Stimulated activated CD4-positive, alpha-beta T cell treated with anti-CD3 and anti-CD28 coated beads, Interleukin-12 subunit alpha, Interleukin-12 subunit beta, amount 100 ng/mL, for 24 hours (primary cell): ENCODE results near the gene MAP7D2.
"Not testable (repeated sequence)": the region's sequence is repeated elsewhere in the genome, so short reads cannot be mapped to it uniquely, and the experiment has no call there.

Source experiments
- DNase-seq, 2 experiments: peaks; one replicate each; pipeline ENCODE4 v3.0.0-alpha.2; 2020; ENCODE audit warnings: low read depth in 2 of 2

Gene MAP7D2

GRCh38 chrX:20116577-20117240 lies at the start of gene MAP7D2:
TSS of gene MAP7D2 (minus strand) at chrX:20116907. CDS start at chrX:20116879, 28 bp downstream.
- DNase-seq: no peak

- not testable (repeated sequence) for DNase-seq
These were observed 45.8 kb upstream of the MAP7D2 start for GRCh38 chrX:20162516-20162915.

DNA sequence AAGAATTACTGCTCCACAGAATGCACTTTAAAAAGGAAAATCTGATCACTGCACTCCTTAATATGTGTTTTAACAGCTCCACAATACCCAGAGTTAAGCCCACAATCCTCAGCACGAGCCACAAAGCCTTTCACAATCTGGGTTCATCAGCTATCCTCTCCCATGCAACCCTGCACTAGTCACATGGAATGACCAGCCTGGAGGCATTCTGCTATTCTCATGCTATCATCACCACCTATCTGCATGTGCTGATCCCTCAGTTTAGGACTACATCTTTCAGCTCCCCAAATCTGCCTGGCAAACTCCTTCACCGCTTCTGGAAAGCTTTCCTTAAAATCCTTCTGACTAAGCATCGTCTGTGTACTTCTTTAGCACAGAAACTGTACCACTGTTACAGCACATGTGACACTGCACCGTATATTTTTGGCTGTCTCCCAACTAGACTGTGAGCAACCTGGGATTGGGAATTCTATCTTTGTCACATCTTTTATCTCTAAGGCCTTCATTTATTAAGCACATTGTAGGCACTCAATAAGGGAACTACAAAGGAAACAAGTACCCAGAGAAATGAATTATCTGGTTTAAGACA lies 43.2 kb upstream of the MAP7D2 start:
- no peak for DNase-seq

DNA sequence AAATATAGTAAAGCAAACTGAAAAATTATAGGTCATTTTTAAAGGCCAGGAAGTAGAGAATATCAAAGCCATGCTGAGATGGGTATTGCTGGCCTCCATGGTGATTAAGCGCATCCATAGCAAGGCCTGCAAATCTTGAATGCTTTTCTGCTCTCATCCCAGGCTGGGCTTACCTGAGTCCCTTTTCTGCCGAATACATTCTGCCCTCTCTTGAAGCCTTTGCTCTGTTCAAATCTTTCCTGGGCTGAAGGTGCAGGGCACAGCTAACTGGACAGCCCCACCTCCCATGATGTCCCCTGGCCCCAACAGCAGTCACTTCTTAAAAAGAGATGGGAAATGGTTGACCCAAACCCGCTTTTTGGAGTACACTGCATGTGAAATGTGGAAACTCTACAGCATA lies 35.0 kb upstream of the MAP7D2 start:
- no peak for DNase-seq

GRCh38 chrX:20149326-20149725 lies 32.6 kb upstream of the MAP7D2 start:
- no peak for DNase-seq

DNA sequence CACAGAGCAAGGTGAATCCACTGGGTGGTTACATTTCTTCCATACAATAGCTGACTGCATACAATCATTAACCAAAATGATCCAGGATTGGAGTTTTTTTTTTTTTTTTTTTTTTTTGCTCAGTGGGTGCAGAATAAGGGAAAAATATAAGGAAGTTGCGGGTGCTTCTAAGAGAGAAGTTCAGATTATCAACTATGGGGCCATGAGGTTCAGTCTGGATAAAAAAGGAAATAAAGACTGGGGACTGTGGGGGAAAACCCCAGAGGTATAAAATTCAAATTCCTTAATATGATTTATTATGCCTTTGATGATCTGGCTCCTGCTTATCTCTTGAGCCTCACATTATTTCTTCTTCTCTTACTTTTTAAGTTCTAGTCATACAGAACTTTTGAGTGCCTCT lies 30.9 kb upstream of the MAP7D2 start:
- no peak for DNase-seq

- no peak for DNase-seq
These were observed 27.8 kb upstream of the MAP7D2 start for GRCh38 chrX:20144491-20144890.

GRCh38 chrX:20143561-20143960 lies 26.9 kb upstream of the MAP7D2 start:
- DNase-seq: no peak

GRCh38 chrX:20143111-20143510 lies 26.4 kb upstream of the MAP7D2 start:
- DNase-seq: no peak

DNA sequence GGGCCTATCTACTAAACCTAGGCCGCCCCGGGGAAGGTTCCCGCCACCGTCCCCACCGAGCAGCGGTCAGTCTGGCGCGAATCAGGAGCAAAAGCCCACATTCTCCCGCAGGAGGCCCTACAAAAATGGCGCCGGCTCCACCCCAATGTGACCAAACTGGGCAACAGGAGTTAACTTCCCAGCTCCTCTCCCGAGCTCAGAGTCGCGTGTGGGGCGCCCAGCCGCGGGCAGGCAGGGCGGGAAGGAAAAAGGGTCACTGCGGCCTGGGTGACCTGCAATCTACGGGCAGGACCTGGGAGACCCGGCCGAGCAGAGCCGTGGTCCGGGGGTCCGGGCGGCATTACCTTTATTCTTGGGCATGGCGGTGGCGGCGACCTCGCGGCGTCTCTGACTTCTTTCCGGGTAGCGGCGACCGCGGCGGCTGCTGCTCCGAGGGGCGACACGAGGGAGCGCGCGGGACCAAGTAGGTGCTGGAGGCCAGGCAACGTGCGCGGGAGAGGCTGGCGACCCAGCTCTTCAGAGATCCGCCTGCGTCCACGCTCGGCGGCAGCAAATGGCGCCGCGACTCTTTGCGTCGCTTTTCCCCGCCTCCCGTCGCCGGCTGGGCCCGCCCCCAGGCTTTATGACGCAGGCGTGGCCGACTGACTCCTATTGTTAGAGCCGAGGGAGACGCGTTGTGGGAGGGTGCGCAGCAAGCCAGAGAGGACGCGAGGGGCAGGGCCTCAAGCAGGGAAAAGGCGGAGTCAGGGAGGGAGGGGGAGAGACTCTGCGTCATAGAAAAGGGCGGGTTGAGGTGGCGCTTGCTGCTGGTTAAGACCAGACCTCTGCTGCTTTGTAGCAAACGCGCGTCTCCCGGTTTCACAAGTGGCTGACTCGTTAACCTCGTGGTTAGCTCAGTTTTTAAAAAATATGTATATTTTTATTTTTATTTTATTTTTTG lies 24.8 kb upstream of the MAP7D2 start, which contains the start of gene EIF1AX:
Gene EIF1AX (minus strand): TSS at position 558 of the 940 bp plus-strand sequence. CDS start 198 bp downstream, at position 360.
- DNase-seq: peak; percentile 87 to 90

GRCh38 chrX:20140420-20140819 lies 23.7 kb upstream of the MAP7D2 start:
- no peak for DNase-seq

DNA sequence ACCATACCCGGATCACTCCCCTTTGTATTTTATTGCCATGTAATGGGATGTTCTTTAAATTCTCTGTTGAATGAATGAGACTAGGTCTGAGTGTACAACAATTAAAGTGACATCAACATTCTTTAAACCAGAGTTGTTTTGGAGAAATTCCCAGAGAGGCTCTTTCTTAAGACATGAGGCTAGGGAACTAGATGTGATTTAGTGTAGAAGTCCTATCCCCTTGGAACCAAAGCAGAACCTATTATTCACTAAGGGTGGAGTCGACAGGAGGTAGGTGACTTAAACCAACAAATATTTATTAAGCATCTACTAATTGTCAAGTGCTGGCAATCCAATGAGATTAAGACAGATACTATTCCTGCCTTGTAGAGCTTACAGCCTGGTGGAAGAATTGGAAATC lies 23.3 kb upstream of the MAP7D2 start:
- DNase-seq: no peak

DNA sequence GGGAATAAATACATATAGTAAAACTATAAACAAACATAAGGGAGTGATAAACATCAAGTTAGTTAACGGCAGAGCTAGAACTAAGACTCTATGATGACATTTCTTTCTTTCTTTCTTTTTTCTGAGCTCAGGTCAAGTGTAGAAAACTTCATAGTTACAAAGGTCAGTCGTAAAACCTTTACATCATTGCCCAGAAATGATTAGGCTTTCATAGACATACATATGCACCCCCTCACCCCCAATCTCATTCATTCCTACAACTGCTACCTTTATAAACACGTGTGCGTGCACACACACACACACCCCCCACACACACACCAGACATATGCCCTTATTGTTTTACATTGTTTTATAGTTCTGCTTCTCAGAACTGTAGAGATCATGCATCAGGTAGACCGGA lies 19.2 kb upstream of the MAP7D2 start:
- DNase-seq: no peak

GRCh38 chrX:20132666-20133065 lies 16.0 kb upstream of the MAP7D2 start:
- DNase-seq: no peak

GRCh38 chrX:20130357-20130756 lies 13.7 kb upstream of the MAP7D2 start:
- DNase-seq: no peak

GRCh38 chrX:20129547-20129946 lies 12.8 kb upstream of the MAP7D2 start:
- DNase-seq: no peak

GRCh38 chrX:20128670-20129069 lies 12.0 kb upstream of the MAP7D2 start:
- no peak for DNase-seq

DNA sequence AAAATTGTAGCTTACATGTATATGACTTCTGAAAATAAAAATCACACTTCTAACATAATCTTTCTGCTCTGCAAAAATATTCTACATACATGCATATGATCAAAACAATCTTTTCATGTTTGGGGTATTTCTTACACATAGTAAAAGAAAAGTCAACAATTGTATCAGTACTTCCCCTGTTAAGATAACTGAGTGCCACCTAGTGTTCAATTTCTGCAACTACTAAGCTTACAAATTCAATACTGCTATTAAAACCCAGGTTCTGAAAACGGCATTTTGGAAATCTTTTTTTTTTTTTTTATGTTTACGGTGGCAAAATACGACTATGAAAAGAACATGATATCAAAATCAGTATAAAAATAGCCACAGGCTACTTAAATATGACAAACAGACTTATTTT lies 10.7 kb upstream of the MAP7D2 start:
- DNase-seq: not testable (repeated sequence)

GRCh38 chrX:20126833-20127232 lies 10.1 kb upstream of the MAP7D2 start:
- not testable (repeated sequence) for DNase-seq

DNA sequence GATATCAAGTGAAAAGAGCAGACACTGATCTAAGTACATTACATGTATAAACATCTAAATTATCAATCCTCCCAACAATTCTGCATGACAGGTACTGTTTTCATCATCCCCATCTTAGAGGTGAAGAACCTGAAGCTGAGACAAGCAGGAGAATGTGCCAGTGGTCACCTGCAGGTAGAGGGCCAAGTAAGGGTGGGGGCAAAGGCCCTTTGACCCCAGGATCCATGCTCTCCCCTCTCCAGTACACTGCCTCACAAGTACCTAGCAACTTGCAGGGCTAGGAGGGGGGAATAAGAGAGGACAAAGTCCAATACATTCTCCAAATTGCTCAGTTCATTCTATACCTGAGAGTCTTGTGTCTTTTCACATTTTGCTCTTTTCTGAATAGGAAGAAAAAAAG lies 8.3 kb upstream of the MAP7D2 start:
- no peak for DNase-seq

DNA sequence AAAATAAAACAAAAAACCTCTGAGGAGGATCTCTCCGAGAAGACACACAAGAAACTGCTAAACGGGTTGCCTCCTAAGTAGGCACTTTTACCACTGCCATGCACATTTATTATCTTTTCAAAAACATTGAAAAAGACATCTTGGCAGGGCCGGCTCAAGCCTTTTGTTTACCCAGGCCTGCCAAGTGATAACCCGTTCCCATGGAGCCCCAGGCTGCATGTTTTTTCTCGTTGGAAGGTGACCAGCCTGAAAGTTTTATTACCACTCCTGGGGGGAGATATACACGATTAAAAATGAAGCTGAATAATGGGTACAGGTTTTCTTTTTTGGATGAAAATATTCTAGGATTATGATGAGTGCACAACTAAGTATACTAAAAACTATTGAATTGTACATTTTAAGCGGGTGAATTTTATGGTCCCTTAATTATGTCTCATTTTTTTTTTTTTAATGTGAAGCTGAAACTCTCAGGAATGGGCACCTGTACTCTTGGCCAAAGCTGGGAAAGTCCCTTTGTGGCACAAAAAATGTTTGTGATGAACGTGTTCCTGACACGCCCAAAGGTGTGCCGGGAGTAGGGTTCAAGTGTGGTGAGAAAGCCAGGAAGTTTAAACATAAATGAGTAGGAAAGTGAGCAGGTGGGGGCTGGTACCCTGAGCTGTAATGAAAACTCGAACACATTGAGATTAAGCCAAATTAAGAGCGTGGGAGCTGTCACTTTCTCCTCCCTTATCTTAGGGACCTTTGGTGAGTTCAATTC lies 1.5 kb upstream of the MAP7D2 start:
- no peak for DNase-seq

DNA sequence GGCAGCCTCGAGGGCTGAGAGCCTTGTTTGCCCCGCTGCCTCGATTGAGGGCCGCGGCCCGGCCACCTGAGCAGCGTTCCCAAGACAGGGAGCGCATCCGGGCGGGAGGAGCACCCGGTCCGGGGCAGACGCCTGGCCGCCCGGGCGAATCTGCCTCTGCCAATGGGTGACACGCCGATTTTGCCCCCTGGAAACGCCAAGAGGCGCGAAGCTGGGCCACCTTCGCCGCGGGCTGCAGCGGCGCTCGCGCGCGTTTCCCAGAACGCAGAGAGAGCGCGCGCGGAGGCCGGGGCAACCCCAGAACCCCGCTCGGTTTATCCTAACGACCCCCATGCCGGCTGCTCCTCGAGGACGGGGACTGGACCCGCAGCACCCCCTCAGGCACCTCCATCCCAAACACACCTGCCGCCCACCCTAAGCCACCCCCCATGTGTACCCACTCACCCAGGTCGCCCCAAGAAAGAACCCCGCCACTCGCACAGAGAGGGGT lies 575 bp downstream of the MAP7D2 start:
- no peak for DNase-seq
